Activated CD8-positive, alpha-beta T cell treated with anti-CD3 and anti-CD28 coated beads, Interleukin-2, amount 10 ng/mL, durations not matched to agents 7 days and 5 days (primary cell): ENCODE measurements around the gene SIGLEC11. TPM values are rescaled to one million over a fixed set of nuclear protein-coding genes. Genes with fewer than 3 reads are reported as not detected.
"Not testable (repeated sequence)": the region's sequence is repeated elsewhere in the genome, so short reads cannot be mapped to it uniquely, and the experiment has no call there.

ENCODE experiments used
- ATAC-seq: fragments of 150-1000 bp; cut with Tn5 transposase; one replicate; pipeline ENCODE4 v1.10.0; 2021; ENCODE audit warnings: moderate library complexity
- CTCF ChIA-PET: fragments of 350-600 bp; sonication (Branson Sonifier 250); formaldehyde crosslinking; loops from one replicate; lab custom pipeline; 2021; ENCODE audit warnings: antibody characterized with exemption; lab: Charles Lee
- POLR2A ChIA-PET: fragments of 350-600 bp; sonication (Branson Sonifier 250); formaldehyde crosslinking; loops from one replicate; lab custom pipeline; 2021; ENCODE audit warnings: antibody characterized with exemption; lab: Charles Lee
- DNase-seq: peaks from one replicate; pipeline ENCODE4 v3.0.0-alpha.2; 2020
- H3K27ac Mint-ChIP-seq: one replicate; pipeline ENCODE4 v1.8.0; 2021; ENCODE audit warnings: mild to moderate bottlenecking, mixed read lengths
- H3K27me3 Mint-ChIP-seq: one replicate; pipeline ENCODE4 v1.8.0; 2021; ENCODE audit warnings: low read depth, mixed read lengths
- H3K36me3 Mint-ChIP-seq: one replicate; pipeline ENCODE4 v1.8.0; 2021; ENCODE audit warnings: low read depth, mixed read lengths
- H3K4me1 Mint-ChIP-seq: one replicate; pipeline ENCODE4 v1.8.0; 2021; ENCODE audit warnings: low read depth, mixed read lengths
- H3K4me3 Mint-ChIP-seq: one replicate; pipeline ENCODE4 v1.8.0; 2021; ENCODE audit warnings: mild to moderate bottlenecking, mixed read lengths
- H3K9me3 Mint-ChIP-seq: one replicate; pipeline ENCODE4 v1.8.0; 2022; ENCODE audit warnings: mixed read lengths; ENCODE audit not compliant: insufficient read depth
- total RNA-seq, 2 experiments: library from RNA; stranded (reverse); gene quantifications; one replicate each; pipeline ENCODE4 v1.2.3, GENCODE V29; 2021

The SIGLEC11 gene
- total RNA-seq, 2 experiments from 2014 or later = not detected

DNA sequence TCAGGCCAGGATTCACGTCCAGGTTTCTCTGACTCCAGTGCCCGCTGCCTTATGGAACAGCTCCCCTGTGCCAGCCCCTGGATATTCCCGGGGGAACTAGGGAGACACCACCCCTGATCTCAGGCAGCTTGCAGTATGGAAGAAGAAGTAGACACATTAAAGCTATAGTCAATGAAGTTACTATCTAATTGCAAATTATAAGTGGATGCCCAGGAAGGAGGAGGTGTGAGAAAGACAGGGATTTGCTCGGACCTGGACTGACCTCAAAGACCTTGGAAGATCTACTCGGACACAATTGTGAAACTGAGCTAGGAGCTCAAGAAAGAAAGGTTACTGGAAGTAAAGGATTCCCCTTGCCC lies 10.4 kb downstream of the SIGLEC11 start:
- H3K36me3 Mint-ChIP-seq = no peaks in the 10 kb centered on the region
- H3K4me1 Mint-ChIP-seq = peaks cover 16% of the 10 kb centered on the region
- POLR2A ChIA-PET = no interaction called here
- ATAC-seq = no peak
- CTCF ChIA-PET = interaction anchor here (1.1 to 2.3 kb wide), 2 partner anchors 13 to 25 kb away, joined by 4 to 14 read pairs; no protein-coding TSS in a partner anchor
- no peak overlapping the region for H3K27ac Mint-ChIP-seq
- H3K9me3 Mint-ChIP-seq = no peaks in the 10 kb centered on the region
- no peak overlapping the region for H3K4me3 Mint-ChIP-seq
- peaks cover 10% of the 10 kb centered on the region for H3K27me3 Mint-ChIP-seq
- DNase-seq = no peak

DNA sequence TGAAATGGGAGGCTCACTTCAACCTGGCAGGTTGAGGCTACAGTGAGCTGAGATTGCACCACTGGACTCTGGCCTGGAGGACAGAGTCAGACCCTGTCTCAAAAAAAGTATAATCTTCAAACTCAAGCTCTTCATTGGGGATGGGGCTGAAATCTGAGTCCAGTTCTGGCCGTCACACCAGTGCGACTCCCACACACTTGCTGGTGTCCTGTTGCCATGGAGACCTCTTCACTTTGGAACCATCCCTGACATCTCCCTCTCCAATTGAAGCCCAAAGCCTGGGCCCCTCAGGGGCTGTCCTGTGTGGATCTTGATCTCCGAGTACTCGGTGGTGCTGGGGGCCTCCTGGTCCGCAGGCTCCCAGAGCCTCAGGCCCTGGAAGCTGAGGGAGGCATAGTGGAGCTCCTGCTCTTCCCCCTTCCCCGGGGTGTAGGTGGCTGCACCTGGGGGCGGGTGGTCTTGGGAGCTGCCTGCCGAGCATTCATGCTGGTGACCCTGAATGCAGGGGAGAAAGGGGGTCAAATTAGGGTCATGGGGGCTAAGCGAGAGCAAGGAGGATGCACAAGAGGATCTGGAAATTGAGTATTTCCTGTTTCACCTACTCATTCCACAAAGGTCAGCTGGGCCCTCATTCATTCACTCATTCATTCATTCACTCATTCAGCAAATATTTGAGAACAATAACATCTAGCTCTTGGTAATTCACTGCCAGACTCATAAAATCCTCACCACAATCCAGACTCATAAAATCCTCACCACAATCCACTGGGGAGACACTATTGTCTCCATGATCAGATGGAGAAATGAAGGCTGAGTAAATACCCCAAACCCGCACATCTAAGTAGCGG lies 11.0 kb downstream of the SIGLEC11 start:
- Mint-ChIP-seq H3K27me3 (peaks cover 13% of the 10 kb centered on the region), H3K36me3 (no peaks in the 10 kb centered on the region), H3K4me1 (peaks cover 16% of the 10 kb centered on the region), H3K9me3 (no peaks in the 10 kb centered on the region), H3K4me3 (no peak overlapping the region), H3K27ac (peak overlapping the region; percentile 24)
- ATAC-seq (no peak), DNase-seq (no peak)
- ChIA-PET CTCF (interaction anchor here (1.1 to 2.3 kb wide), 2 partner anchors 12 to 26 kb away, joined by 4 to 14 read pairs; no protein-coding TSS in a partner anchor), POLR2A (no interaction called here)

DNA sequence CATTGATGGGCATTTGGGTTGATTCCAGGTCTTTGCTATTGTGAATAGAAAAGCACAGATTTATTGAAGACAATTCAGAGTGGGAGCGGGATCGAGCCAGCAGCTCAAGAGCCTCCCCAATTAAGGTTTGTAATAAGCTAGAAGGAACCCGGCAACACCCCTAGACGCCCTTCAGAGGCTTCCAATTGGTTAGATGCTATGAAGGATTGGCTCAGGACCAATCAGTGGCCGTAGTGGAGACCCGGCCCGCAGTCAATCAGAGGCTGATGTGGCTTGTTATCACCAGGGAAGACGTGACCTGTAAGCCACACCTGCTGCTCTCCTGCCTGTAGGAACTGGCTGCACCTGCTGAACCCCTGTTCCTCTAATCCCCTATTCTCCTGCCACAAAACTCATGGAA lies 14.6 kb downstream of the SIGLEC11 start:
- no peaks in the 10 kb centered on the region for H3K9me3 Mint-ChIP-seq
- H3K27ac Mint-ChIP-seq = no peak overlapping the region
- CTCF ChIA-PET = no interaction called here
- DNase-seq = no peak
- peaks cover 22% of the 10 kb centered on the region for H3K27me3 Mint-ChIP-seq
- H3K4me1 Mint-ChIP-seq = no peaks in the 10 kb centered on the region
- H3K36me3 Mint-ChIP-seq = no peaks in the 10 kb centered on the region
- ATAC-seq = no peak
- POLR2A ChIA-PET = no interaction called here
- H3K4me3 Mint-ChIP-seq = no peak overlapping the region

DNA sequence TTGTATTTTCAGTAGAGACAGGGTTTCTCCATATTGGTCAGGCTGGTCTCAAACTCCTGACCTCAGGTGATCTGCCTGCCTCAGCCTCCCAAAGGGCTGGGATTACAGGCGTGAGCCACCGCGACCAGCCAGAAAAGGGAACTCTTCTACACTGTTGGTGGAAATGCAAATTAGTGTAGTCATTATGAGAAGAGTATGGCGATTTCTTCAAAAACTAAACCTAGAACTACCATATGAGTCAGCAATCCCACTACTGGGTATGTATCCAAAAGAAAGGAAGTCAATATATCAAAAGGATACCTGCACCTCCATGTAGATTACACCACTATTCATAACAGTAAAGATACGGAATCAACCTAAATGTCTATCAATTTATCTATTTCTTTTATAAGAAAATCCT lies 16.4 kb downstream of the SIGLEC11 start:
- POLR2A ChIA-PET, H3K4me3 Mint-ChIP-seq, ATAC-seq, DNase-seq, CTCF ChIA-PET, H3K36me3 Mint-ChIP-seq, H3K27ac Mint-ChIP-seq, H3K9me3 Mint-ChIP-seq: not testable (repeated sequence)
- Mint-ChIP-seq H3K4me1 (peaks cover 14% of the 10 kb centered on the region), H3K27me3 (peaks cover 20% of the 10 kb centered on the region)

DNA sequence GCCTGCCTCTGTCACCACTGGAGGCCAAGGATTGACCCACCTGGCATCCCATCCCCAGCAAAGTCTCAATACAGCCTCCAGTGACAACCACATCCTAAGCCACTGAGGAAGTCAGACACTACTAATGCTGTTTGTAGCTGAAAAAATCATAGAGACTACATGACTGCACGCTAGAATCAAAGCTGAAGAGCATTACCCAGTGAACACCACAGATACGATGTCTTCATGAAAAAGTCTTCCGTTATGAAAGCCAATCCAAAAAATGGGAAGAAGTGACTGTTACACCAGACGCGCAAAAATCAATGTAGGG lies 20.5 kb downstream of the SIGLEC11 start:
- POLR2A ChIA-PET = no interaction called here
- no peak overlapping the region for H3K4me3 Mint-ChIP-seq
- CTCF ChIA-PET = interaction anchor here (1.0 to 1.3 kb wide), 2 partner anchors 44 to 195 kb away, joined by 3 to 6 read pairs; no protein-coding TSS in a partner anchor
- H3K9me3 Mint-ChIP-seq = no peaks in the 10 kb centered on the region
- H3K36me3 Mint-ChIP-seq = no peaks in the 10 kb centered on the region
- DNase-seq (no peak), ATAC-seq (no peak)
- peaks cover 24% of the 10 kb centered on the region for H3K27me3 Mint-ChIP-seq
- H3K27ac Mint-ChIP-seq = peak overlapping the region; percentile 22
- peaks cover 19% of the 10 kb centered on the region for H3K4me1 Mint-ChIP-seq

DNA sequence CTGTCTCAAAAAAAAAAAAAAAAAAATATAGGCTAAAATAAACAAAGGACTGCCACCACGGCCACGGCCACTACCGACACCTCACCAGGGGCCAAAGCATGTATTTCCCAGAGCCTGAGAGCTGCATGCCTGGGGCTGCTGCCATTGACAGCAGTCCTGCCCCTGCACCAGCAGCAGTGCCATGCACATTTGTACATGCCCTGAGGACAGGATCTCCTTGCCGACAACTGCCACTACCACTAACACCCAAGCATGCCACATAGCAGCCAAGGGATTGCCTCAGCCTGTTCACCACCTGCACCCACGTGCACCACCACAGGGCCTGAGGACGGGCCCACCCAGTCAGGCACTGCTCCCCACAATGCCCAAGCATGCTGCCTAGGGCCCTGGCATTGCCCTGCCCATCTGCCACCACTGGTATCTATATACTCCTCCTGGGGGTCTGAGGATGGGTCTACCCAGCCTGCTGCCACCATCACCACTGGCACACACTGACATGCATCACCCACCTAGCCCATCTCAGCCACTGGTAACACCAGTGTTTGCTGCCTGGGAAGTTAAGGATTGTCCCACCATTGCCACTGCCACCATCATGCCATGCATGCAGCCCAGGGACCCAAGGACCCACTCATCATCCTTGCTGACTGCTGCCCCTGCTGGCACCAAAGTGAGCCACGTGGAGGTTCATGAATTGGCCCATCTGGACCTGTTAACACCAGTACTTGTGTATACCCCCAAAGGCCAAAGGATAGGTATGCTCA lies 21.1 kb downstream of the SIGLEC11 start:
- ChIA-PET CTCF (interaction anchor here (0.8 to 7.0 kb wide), 3 partner anchors 8 to 45 kb away, joined by 3 to 40 read pairs (median 6); no protein-coding TSS in a partner anchor), POLR2A (interaction anchor here (0.7 kb wide), 1 partner anchor 38 kb away, joined by 4 read pairs; no protein-coding TSS in a partner anchor)
- no peaks in the 10 kb centered on the region for H3K36me3 Mint-ChIP-seq
- peak; percentile 46 for DNase-seq
- no peak for ATAC-seq
- peaks cover 19% of the 10 kb centered on the region for H3K4me1 Mint-ChIP-seq
- H3K4me3 Mint-ChIP-seq = no peak overlapping the region
- peak overlapping the region; percentile 22 for H3K27ac Mint-ChIP-seq
- H3K9me3 Mint-ChIP-seq = no peaks in the 10 kb centered on the region
- peaks cover 21% of the 10 kb centered on the region for H3K27me3 Mint-ChIP-seq

DNA sequence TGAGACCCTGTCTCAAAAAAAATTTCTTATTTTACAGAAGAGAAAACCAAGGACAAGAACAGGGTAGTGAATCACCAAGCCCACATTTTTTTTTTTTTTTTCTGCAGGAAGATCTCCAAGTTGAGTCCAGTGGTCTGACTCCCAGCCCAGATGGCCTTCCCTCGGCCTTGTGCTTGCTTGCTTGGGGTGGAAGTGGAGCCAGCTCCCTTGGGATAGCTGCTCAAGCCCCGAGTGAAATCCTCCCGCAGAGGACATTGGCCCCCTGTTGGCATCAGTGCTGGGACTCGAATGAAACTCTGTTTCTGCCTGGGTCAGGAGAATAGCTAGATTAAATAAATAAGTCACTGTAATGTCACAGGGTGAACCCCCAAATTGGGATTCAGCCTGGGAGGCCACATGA lies 22.3 kb downstream of the SIGLEC11 start:
- no peaks in the 10 kb centered on the region for H3K36me3 Mint-ChIP-seq
- H3K9me3 Mint-ChIP-seq = no peaks in the 10 kb centered on the region
- no peak overlapping the region for H3K27ac Mint-ChIP-seq
- CTCF ChIA-PET = interaction anchor here (0.7 to 7.0 kb wide), 6 partner anchors 9 to 52 kb away, joined by 3 to 40 read pairs (median 3); no protein-coding TSS in a partner anchor
- DNase-seq (no peak), ATAC-seq (no peak)
- H3K4me1 Mint-ChIP-seq = peaks cover 20% of the 10 kb centered on the region
- no peak overlapping the region for H3K4me3 Mint-ChIP-seq
- H3K27me3 Mint-ChIP-seq = peaks cover 16% of the 10 kb centered on the region
- POLR2A ChIA-PET = no interaction called here

DNA sequence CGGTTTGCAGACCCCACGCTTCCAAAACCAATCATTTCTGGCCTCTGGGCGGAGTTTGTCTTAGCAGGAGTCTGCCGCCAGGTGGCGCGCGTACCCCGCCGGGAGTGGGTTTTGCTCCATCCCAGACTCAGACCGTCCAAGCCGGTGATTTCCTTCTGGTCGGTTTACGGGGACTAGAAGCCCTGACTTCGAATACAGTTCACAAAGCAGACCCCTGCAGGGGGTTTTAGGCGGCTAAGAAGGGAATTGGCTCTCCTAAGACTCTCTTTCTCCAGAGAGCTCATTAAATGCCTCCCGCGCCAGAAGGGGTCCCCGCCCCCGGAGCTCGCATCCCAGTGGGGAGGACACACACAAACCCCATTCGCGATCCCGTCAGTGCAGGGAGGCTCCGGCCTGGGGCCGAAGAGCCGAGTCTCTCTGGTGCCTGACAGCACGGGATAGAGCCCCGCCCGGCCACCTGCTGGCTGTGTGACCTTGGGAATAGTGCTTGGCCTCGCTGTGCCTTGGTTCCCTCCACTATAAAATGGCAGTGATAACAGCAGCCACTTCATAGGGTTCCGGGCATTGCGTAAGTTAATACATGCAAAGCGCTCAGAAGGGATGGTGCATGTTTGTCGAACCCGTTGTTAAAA lies 23.1 kb downstream of the SIGLEC11 start:
- ATAC-seq (peak; percentile 71), DNase-seq (peak; percentile 83)
- Mint-ChIP-seq H3K36me3 (peaks cover 3% of the 10 kb centered on the region), H3K27ac (no peak overlapping the region), H3K4me3 (no peak overlapping the region), H3K4me1 (peaks cover 28% of the 10 kb centered on the region), H3K9me3 (no peaks in the 10 kb centered on the region), H3K27me3 (peaks cover 8% of the 10 kb centered on the region)
- ChIA-PET CTCF (interaction anchor here (0.7 to 7.0 kb wide), 12 partner anchors 9 to 198 kb away, joined by 3 to 40 read pairs (median 6); partner anchors contain the start of genes ATF5 and NUP62), POLR2A (no interaction called here)

DNA sequence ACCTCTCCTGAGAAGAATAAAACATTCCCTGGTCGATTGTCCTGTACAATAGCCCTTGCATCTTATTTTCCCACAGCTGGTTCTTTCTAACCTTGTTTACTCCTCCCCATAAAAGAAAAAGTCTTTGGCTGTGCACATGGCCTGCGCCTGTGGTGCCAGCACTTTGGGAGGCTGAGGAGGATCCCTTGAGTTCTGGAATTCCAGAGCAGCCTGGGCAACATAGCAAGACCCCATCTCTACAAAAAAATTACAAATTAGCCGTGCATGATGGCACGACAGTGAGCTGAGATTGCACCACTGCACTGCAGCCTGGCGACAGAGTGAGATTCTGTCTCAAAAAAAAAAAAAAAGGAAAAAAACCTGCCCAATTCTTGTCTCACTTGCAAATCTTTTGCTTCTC lies 24.4 kb downstream of the SIGLEC11 start:
- DNase-seq = no peak
- no peaks in the 10 kb centered on the region for H3K9me3 Mint-ChIP-seq
- peaks cover 39% of the 10 kb centered on the region for H3K4me1 Mint-ChIP-seq
- peaks cover 10% of the 10 kb centered on the region for H3K36me3 Mint-ChIP-seq
- no peak overlapping the region for H3K27ac Mint-ChIP-seq
- H3K4me3 Mint-ChIP-seq = no peak overlapping the region
- CTCF ChIA-PET = interaction anchor here (7.0 kb wide), 1 partner anchor 49 kb away, joined by 40 read pairs; no protein-coding TSS in a partner anchor
- H3K27me3 Mint-ChIP-seq = peaks cover 5% of the 10 kb centered on the region
- ATAC-seq = no peak
- POLR2A ChIA-PET = no interaction called here

DNA sequence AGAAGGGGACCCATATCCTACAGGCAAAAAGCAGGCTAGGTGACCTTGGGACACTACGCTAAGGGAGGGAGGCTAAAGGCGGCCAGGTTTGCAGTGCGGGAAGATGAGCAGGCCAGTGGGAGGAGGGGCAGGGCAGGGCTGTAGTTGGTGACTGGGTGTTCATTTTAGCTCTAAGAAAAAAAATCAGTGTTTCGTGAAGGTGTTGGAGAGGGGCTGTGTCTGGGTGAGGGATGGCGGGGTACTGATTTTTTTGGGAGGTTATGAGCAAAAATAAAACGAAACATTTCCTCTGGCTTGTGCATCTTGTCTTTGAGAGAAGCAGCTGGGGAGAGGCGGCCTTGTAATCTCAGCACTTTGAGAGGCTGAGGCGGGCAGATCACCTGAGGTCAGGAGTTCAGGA lies 27.3 kb downstream of the SIGLEC11 start:
- H3K36me3 Mint-ChIP-seq = peaks cover 26% of the 10 kb centered on the region
- DNase-seq (no peak), ATAC-seq (no peak)
- H3K4me1 Mint-ChIP-seq = peaks cover 46% of the 10 kb centered on the region
- H3K9me3 Mint-ChIP-seq = no peaks in the 10 kb centered on the region
- H3K27me3 Mint-ChIP-seq = peaks cover 5% of the 10 kb centered on the region
- H3K4me3 Mint-ChIP-seq = no peak overlapping the region
- H3K27ac Mint-ChIP-seq = no peak overlapping the region
- ChIA-PET POLR2A (interaction anchor here (0.9 to 1.2 kb wide), 2 partner anchors 9 to 37 kb away, joined by 3 read pairs; partner anchors contain the start of gene IL4I1), CTCF (interaction anchor here (1.5 to 7.0 kb wide), 2 partner anchors 21 to 52 kb away, joined by 3 to 40 read pairs; no protein-coding TSS in a partner anchor)

DNA sequence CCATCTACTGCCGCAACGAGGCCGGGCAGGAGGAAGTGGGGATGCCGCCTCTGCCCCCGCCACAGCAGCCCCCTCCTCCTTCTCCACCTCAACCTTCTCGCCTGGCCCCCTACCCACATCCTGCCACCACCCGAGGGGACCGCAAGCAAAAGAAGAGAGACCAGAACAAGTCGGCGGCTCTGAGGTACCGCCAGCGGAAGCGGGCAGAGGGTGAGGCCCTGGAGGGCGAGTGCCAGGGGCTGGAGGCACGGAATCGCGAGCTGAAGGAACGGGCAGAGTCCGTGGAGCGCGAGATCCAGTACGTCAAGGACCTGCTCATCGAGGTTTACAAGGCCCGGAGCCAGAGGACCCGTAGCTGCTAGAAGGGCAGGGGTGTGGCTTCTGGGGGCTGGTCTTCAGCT lies 28.2 kb downstream of the SIGLEC11 start:
- H3K4me1 Mint-ChIP-seq = peaks cover 53% of the 10 kb centered on the region
- DNase-seq = peak; percentile 74
- CTCF ChIA-PET = interaction anchor here (1.5 to 7.0 kb wide), 2 partner anchors 22 to 52 kb away, joined by 3 to 40 read pairs; no protein-coding TSS in a partner anchor

More for the DNA sequence above, 28.2 kb downstream of the SIGLEC11 start:
- ATAC-seq = no peak
- H3K36me3 Mint-ChIP-seq = peaks cover 33% of the 10 kb centered on the region
- POLR2A ChIA-PET = interaction anchor here (0.6 to 1.2 kb wide), 3 partner anchors 10 to 36 kb away, joined by 3 read pairs; partner anchors contain the start of gene IL4I1
- H3K27ac Mint-ChIP-seq = peak overlapping the region; percentile 81
- H3K27me3 Mint-ChIP-seq = peaks cover 5% of the 10 kb centered on the region
- peak overlapping the region; percentile 48 for H3K4me3 Mint-ChIP-seq
- H3K9me3 Mint-ChIP-seq = no peaks in the 10 kb centered on the region
